GM23338 (cell line): ENCODE measurements around the gene NAMPT.

ENCODE experiments used
- EZH2phosphoT487 ChIP-seq: fragments of 200-600 bp; sonication (generic); IDR thresholded peaks from one replicate; pipeline ENCODE4 v1.8.1; 2018; ENCODE audit warnings: antibody characterized with exemption; ENCODE audit not compliant: unreplicated experiment
- JUNB ChIP-seq: IDR thresholded peaks from one replicate; pipeline ENCODE4 v1.6.1; 2016; ENCODE audit warnings: antibody characterized with exemption; ENCODE audit not compliant: unreplicated experiment
- STAT1 ChIP-seq: IDR thresholded peaks from one replicate; pipeline ENCODE4 v1.6.1; 2016; ENCODE audit warnings: antibody characterized with exemption; ENCODE audit not compliant: unreplicated experiment
- TF ChIP-seq, protein P1 (sequence below), 2 experiments: fragments of 200-600 bp in 1 of 2; sonication (generic) in 1 of 2; conservative IDR thresholded peaks; 2 replicates each; pipeline versions ENCODE4 v1.5.1 to v1.6.1; 2016 to 2017; ENCODE audit warnings: antibody characterized with exemption in 2 of 2, low read depth in 2 of 2, mild to moderate bottlenecking in 2 of 2, moderate library complexity in 1 of 2
- TF ChIP-seq, protein P2 (sequence below): IDR thresholded peaks from one replicate; pipeline ENCODE4 v1.6.1; 2018; ENCODE audit warnings: antibody characterized with exemption; ENCODE audit not compliant: unreplicated experiment

DNA sequence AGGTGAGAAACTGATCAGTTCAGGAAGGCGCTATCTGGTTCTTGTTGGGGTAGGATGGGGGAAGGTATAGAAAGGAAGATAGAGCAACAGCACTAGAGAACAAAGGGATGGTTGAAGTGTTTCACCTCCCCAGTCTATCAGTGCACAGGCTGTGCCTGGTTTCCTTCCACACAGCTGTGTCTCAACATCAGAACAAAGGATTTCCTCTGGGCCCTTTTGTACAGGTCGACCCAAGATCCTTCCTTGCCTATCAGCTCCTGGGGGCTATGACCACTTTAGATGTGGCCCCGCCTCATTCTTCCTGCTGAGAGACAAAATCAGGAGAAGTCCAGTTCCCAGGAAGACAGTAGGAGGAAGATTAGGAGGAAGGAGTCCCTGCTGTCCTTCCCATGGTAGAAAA, 65.6 kb downstream of the NAMPT start:
- TF ChIP-seq, protein P1, sequence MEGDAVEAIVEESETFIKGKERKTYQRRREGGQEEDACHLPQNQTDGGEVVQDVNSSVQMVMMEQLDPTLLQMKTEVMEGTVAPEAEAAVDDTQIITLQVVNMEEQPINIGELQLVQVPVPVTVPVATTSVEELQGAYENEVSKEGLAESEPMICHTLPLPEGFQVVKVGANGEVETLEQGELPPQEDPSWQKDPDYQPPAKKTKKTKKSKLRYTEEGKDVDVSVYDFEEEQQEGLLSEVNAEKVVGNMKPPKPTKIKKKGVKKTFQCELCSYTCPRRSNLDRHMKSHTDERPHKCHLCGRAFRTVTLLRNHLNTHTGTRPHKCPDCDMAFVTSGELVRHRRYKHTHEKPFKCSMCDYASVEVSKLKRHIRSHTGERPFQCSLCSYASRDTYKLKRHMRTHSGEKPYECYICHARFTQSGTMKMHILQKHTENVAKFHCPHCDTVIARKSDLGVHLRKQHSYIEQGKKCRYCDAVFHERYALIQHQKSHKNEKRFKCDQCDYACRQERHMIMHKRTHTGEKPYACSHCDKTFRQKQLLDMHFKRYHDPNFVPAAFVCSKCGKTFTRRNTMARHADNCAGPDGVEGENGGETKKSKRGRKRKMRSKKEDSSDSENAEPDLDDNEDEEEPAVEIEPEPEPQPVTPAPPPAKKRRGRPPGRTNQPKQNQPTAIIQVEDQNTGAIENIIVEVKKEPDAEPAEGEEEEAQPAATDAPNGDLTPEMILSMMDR (conservative IDR thresholded peaks at IDR 0.05; ENCODE audit: low read depth in 2 of 2), result no peak
- TF ChIP-seq STAT1 (no peak), EZH2phosphoT487 (no peak), JUNB (no peak)
- TF ChIP-seq, protein P2, sequence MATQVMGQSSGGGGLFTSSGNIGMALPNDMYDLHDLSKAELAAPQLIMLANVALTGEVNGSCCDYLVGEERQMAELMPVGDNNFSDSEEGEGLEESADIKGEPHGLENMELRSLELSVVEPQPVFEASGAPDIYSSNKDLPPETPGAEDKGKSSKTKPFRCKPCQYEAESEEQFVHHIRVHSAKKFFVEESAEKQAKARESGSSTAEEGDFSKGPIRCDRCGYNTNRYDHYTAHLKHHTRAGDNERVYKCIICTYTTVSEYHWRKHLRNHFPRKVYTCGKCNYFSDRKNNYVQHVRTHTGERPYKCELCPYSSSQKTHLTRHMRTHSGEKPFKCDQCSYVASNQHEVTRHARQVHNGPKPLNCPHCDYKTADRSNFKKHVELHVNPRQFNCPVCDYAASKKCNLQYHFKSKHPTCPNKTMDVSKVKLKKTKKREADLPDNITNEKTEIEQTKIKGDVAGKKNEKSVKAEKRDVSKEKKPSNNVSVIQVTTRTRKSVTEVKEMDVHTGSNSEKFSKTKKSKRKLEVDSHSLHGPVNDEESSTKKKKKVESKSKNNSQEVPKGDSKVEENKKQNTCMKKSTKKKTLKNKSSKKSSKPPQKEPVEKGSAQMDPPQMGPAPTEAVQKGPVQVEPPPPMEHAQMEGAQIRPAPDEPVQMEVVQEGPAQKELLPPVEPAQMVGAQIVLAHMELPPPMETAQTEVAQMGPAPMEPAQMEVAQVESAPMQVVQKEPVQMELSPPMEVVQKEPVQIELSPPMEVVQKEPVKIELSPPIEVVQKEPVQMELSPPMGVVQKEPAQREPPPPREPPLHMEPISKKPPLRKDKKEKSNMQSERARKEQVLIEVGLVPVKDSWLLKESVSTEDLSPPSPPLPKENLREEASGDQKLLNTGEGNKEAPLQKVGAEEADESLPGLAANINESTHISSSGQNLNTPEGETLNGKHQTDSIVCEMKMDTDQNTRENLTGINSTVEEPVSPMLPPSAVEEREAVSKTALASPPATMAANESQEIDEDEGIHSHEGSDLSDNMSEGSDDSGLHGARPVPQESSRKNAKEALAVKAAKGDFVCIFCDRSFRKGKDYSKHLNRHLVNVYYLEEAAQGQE, result no peak
